ENCODE measurements around the gene TCF7L2.

The TCF7L2 gene

DNA sequence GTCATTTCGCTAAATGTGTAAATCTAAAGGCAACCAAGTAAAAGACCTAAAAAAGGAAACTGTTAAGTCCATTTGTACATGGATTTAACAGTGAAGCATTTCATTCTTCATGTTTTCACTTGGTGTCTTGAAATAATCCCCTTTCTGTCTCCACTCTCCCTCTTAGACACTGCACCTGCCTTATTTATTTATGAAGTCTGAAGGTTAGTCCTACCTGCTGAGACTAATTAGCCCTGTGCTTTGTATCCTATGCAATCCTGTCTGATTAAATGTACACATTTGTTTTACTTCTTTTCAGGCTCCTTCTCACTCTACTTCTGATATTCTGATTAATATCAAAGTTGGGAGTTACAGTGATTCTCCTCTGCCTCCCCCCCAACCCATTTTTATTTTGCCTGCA is 1.9 kb upstream of the TCF7L2 start:
- no peak for DNase-seq

- no peak for DNase-seq
Measured at GRCh38 chr10:112949143-112949823, 764 bp upstream of the TCF7L2 start.

GRCh38 chr10:112950714-112951358 is 789 bp downstream of the TCF7L2 start:
- peak in 5 of 14 donors; percentile 30 to 61 (median 41) for DNase-seq

DNA sequence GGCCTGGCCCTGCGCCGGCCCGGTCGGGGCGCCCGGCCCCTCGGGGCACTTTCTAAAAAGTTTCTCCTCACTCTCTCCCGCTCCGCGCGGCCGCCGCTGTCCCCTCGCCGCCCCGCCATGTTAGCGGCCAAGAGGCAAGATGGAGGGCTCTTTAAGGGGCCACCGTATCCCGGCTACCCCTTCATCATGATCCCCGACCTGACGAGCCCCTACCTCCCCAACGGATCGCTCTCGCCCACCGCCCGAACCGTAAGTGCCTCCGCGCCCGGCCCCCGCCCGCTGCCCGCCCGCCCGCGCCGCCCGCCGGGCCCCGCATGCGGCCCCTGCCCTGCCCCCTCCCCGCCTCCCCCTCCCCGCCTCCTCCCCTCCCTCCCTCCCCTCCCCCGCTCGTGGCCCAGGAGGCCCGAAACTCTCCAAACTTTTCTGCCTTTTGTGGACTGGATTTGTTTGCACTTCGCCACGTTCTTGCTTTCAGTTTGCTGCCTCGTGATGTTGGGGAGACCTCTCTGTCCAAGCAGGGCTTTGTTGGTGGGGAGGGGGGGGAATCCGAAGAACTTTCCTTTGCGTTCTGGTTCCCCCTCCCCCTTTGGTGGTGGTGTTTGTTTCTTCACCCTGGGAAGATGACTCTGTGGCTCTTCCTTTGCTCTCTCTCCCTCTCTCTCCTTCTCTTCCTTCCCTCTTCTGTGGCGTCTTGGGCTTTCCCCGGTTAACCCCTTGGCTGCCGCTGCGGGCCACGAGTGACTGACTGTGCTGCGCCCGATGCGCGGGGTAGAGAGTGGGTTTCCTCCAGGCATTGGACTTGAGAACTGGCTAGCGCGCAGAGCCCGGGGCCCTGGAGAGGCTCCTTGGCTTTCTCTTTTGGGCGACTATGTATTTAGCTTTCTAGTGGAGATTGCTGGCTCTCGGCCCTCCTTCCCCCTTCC is 1.6 kb downstream of the TCF7L2 start:
- DNase-seq = peak in 11 of 14 donors; percentile 44 to 84 (median 62)

GRCh38 chr10:112952282-112953173 is 2.5 kb downstream of the TCF7L2 start:
- DNase-seq = peak in 3 of 14 donors; percentile 49 to 72 (median 64)

- DNase-seq = peak in 6 of 14 donors; percentile 13 to 50 (median 32)
Measured at GRCh38 chr10:112953174-112954159, 3.4 kb downstream of the TCF7L2 start.

DNA sequence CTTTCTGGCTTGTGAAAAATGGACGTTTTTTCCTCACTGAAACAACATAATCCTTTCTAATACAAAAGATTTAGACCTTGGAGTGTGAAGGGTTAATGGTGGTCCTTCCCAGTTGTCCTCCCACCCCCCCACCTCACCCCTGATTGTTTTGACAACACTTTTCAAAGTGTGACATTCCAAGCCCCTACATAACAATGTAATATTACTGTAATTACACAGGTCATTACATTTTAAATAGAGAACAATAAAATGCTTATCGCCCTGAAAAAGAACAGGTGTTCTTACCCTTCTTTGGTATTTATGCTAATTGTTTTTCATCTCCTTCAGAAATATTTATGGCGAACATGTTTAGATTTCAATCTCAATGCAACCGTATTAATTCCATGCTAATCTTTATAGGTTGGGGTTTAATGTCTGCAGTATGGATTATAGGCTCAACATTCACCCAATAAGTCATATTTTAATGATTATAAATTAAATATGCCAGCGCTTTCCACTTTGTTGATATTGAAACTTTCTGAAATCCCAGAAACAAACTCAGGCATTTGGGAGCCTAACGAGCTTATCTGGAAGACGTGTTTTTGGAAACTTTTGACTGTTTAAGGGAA is 5.0 kb downstream of the TCF7L2 start:
- DNase-seq = no peak

DNA sequence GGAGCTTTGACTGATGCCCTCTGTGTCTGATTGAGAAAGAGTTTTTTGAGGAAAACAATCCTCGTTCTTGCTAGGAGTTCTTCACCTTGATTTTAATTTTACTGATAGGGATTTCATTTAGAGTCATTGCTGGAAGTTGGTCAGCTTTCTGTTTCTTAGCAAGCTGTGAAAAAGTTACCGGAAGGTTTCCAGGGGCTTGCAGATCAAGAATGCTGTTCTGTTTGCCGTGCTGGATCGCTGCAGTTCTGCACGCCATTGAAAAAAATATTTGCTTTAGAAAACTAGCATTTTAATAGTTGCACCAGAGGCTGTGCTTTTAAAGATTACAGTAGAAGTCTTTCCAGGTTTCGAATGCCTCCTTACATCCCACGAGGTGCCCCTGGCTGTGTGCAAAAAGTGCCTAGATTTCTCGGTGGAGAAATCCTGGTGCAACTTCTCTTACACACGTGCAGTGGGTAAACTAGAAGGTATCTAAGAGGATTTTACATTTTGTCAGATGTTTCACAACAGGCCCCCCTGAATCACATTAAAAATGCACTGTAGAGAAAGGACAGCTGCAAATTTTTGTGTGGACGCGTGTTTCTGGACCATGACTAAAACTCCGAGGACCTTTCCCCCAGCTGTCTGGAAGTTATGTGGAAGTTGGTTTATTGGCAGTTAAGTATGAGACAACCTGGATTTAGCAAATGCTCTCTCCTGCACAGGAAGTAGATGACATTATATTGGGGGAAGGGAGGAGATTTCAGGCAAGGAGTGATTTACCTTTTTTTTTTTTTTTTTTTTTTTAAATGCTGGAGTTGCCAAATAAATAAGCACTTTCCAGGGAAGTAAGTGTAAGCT is 5.8 kb downstream of the TCF7L2 start:
- no peak for DNase-seq

DNA sequence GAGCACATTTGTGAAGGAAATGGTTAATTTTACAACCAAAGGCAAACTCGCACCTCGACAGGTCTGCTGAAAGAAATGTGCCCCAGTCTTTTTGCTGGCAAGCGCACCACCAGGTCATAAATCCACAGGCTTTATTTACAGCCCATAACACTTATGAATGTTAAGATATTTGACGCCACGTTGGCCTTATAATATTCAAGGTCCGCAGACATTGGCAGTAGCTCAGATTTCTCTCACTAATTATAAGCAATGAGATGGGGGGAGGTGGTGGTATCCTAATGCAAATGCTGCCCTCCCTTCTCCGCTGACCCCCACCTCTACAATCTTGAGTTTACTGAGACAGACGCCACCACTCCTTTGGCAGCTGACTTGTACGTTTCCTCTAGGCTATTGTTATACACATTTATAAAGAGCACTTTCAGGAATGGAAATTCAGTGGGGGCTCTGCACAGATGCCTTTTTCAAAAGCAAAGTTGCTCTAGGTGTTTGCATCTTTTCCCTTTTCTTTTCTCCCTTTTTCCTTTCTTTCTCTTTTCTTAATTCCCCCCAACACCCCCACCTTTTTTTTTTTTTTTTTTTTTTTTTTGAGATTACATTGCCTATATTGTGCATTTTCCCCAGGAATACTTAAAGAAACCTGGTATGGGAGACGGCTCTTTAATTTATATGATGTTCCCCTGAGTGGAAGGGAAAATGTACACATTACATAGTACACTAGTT is 6.7 kb downstream of the TCF7L2 start:
- no peak for DNase-seq

- no peak for DNase-seq
Measured at GRCh38 chr10:112957640-112958092, 7.6 kb downstream of the TCF7L2 start.

GRCh38 chr10:112958275-112958995 is 8.4 kb downstream of the TCF7L2 start:
- DNase-seq = no peak

DNA sequence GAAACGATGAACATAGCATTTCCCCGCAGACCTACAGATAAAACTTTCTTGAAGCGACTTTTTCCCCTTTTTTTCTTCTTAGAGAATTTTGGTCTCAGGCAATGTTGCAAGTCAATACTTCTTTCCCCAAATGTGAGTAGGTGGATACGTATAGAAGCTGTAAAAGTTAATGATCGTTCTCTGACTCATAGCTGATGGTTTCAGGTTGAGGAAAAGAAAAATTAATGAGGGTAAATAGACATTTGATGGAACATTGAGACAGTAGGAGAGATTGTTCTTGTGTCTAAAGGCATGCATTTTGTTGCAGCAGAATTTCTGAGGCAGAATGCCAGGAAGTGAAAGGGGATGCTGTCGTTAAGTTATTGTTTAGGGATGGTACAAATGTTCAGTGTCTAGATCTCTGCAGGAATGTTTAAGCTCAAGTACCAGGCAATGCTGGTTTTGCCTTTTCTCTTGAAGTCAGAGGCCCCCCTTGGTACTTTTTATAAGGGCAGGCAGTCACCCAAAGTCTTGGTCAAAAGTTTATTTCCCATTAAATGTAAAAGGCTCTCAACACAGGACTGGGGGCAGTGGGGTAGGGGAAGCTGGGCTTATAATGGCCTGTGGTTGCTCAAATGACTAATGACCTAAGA is 9.3 kb downstream of the TCF7L2 start:
- no peak for DNase-seq

GRCh38 chr10:112960151-112960681 is 10.2 kb downstream of the TCF7L2 start:
- no peak for DNase-seq

- DNase-seq = no peak
Measured at GRCh38 chr10:112961609-112962008, 11.6 kb downstream of the TCF7L2 start.

DNA sequence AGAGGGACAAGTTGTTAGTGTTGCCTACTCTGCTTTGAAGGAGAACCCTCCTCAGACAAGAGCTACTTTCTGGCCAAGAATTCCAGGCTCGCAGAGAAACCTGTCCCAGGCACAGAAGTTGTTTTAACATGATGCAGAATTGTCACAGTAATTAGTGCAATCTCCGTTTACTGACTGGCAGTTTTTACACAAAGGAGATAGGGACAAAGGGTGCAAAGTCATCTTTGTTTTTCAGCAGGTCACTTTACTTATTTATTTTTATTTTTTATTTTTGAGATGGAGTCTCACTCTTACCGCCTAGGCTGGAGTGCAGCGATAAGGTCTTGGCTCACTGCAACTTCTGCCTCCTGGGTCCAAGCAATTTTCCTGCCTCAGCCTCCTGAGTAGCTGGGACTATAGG is 12.3 kb downstream of the TCF7L2 start:
- no peak for DNase-seq

GRCh38 chr10:112963835-112964234 is 13.8 kb downstream of the TCF7L2 start:
- no peak for DNase-seq

DNA sequence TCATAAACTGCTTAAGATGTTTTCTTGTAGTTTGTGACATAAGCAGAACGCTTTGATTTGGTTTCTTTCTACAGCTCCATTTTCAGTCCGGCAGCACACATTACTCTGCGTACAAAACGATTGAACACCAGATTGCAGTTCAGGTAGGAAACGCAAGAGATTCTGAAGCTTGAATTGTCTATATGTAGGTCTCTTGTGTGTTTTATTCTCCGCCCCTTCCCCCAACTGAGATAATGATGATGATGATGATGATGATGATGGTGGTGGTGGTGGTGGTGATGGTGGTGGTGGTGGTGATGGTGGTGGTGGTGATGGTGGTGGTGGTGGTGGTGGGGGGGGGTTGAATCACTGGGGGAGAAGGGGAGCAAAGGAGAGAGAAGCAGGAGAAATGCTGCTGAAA is 14.4 kb downstream of the TCF7L2 start:
- no peak for DNase-seq

All from C1 segment of cervical spinal cord (tissue), 14 donors.